ENCODE measurements around the gene NPHS2.
"Not testable (repeated sequence)": the region's sequence is repeated elsewhere in the genome, so short reads cannot be mapped to it uniquely, and the experiment has no call there.

The NPHS2 gene

GRCh38 chr1:179548666-179549367 is 26.9 kb downstream of the NPHS2 start:
- no peak for DNase-seq (ENCODE audit: low read depth in 4 of 4, low spot score in 1 of 4)

- DNase-seq (ENCODE audit: low read depth in 4 of 4, low spot score in 1 of 4), result no peak
Measured at GRCh38 chr1:179547021-179547535, 28.7 kb downstream of the NPHS2 start.

GRCh38 chr1:179545321-179545720 is 30.4 kb downstream of the NPHS2 start:
- no peak for DNase-seq (ENCODE audit: low read depth in 4 of 4, low spot score in 1 of 4)

- DNase-seq (ENCODE audit: low read depth in 4 of 4, low spot score in 1 of 4), result no peak
Measured at GRCh38 chr1:179541774-179542173, 34.0 kb downstream of the NPHS2 start.

GRCh38 chr1:179530352-179530751 is 45.4 kb downstream of the NPHS2 start:
- no peak for DNase-seq (ENCODE audit: low read depth in 4 of 4, low spot score in 1 of 4)

GRCh38 chr1:179529482-179530195 is 46.1 kb downstream of the NPHS2 start:
- DNase-seq (ENCODE audit: low read depth in 4 of 4, low spot score in 1 of 4), result no peak

- DNase-seq (ENCODE audit: low read depth in 4 of 4, low spot score in 1 of 4), result not testable (repeated sequence)
Measured at GRCh38 chr1:179518544-179518943, 57.2 kb downstream of the NPHS2 start.

GRCh38 chr1:179516976-179517705 is 58.6 kb downstream of the NPHS2 start:
- no peak for DNase-seq (ENCODE audit: low read depth in 4 of 4, low spot score in 1 of 4)

GRCh38 chr1:179510038-179510437 is 65.7 kb downstream of the NPHS2 start:
- no peak for DNase-seq (ENCODE audit: low read depth in 4 of 4, low spot score in 1 of 4)

- DNase-seq (ENCODE audit: low read depth in 4 of 4, low spot score in 1 of 4), result no peak
Measured at GRCh38 chr1:179509384-179509783, 66.4 kb downstream of the NPHS2 start.

- no peak for DNase-seq (ENCODE audit: low read depth in 4 of 4, low spot score in 1 of 4)
Measured at GRCh38 chr1:179506199-179506598, 69.5 kb downstream of the NPHS2 start.

All from stimulated activated CD4-positive, alpha-beta T cell treated with anti-CD3 and anti-CD28 coated beads, Interleukin-1b, Interleukin-23, amount 100 ng/mL, for 24 hours (primary cell).